Measurements from ENCODE around the gene SMPD2.

Gene SMPD2

DNA sequence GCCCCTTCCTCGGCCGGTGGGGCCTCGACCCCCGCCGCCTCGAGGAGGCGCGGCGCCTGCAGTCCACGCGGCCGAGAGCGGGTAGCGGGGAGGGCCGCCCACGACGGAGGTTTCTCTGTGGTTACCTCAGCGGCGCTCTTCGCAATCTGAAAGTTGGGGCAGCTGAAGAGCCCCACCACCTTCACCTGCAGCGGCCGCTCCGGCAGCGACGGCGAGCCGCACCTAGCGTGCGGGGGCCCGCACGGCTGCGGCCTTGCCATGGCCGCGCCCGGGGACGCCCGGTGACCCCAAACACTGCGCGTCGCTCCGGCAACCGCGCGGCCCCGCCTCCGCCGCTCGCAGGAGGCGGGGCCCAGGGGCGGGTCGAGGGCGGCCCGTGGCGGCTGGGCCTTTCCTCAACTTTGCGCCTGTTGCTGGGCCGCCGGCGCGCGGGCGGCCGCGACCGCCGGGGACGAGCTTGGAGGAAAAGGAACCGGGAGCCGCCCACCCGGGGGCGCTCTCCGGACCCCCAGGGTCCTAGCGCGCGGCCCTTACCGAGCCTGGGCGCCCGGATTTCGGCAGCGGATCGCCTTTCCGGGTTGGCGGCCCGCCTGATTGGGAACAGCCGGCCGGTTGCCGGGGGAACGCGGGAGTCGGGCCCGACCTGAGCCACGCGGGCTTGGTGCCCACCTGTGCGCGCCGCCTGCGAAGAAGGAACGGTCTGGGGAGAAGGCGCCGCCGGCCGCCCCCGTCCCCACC lies at the start of gene SMPD2, which contains the start of gene PPIL6:
SMPD2 (plus strand) TSS at position 394 of the 738 bp plus-strand sequence. CDS start 398 bp downstream, outside the sequence.
PPIL6 (minus strand) TSS at position 298 of the 738 bp plus-strand sequence; CDS start at position 260, 38 bp downstream.
- peak; percentile 90 for DNase-seq (ENCODE audit: low spot score)
- FAIRE-seq, result no peak

- FAIRE-seq (no peak), DNase-seq (ENCODE audit: low spot score) (no peak)
These were observed 47.2 kb upstream of the SMPD2 start for GRCh38 chr6:109393157-109393885.

DNA sequence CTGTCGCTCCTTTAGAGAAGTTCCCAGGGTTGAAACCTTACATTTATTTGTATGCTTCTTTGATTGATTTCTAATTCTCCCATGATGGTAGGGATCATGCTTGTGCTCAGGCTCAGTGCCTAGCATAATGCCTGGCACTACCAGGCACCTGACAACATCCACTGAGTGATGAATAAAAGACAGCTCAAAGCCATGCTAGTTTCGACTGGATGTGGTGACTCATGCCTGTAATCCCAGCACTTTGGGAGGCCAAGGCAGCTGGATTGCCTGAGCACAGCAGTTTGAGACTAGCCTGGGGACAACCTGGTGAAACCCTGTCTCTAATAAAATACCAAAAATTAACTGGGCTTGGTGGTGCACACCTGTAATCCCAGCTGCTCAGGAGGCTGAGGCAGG lies 46.6 kb upstream of the SMPD2 start:
- DNase-seq (ENCODE audit: low spot score) (no peak), FAIRE-seq (no peak)

- FAIRE-seq, result no peak
- DNase-seq (ENCODE audit: low spot score), result no peak
These were observed 44.3 kb upstream of the SMPD2 start for GRCh38 chr6:109396046-109396718.

DNA sequence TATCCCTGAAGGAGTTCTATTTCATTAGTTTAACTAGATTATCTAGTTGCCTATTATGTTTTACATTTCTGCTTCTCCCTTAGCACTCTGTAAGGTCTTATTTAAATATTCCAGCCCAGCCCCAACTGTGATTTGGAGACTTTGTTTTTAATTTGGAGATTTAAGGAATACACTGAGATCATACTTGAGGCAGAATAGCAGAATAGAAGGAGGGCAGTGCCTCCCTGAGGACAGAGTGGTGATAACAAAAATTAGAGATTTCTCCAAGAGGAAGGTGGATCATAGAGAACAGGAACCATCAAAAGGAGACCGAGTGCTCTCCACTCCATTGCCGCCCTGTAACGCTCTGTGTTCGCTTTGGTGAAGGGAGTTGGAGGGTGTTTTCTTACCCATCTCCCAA lies 43.5 kb upstream of the SMPD2 start:
- no peak for FAIRE-seq
- no peak for DNase-seq (ENCODE audit: low spot score)

GRCh38 chr6:109406196-109406595 lies 34.3 kb upstream of the SMPD2 start:
- no peak for DNase-seq (ENCODE audit: low spot score)
- no peak for FAIRE-seq

DNA sequence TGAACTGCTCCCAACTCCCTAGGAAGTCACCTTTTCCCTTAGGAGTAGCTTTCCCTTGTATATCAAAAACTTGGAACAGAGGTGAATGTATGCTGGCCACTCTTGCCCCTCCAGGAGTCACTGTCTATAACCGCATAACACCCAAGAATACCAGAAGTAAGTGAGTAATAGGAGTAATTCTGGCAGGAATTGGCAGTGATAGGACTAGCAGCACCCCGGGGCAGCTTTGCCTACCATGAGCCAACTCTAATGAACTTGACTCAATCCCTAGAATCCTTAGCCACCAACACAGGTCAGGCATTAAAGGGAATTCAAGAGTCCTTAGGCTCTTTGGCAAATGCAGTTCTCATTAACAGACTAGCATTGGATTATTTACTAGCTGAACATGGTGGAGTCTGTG lies 29.5 kb upstream of the SMPD2 start:
- FAIRE-seq (no peak), DNase-seq (ENCODE audit: low spot score) (no peak)

- no peak for FAIRE-seq
- DNase-seq (ENCODE audit: low spot score), result no peak
These were observed 22.9 kb upstream of the SMPD2 start for GRCh38 chr6:109417646-109418045.

DNA sequence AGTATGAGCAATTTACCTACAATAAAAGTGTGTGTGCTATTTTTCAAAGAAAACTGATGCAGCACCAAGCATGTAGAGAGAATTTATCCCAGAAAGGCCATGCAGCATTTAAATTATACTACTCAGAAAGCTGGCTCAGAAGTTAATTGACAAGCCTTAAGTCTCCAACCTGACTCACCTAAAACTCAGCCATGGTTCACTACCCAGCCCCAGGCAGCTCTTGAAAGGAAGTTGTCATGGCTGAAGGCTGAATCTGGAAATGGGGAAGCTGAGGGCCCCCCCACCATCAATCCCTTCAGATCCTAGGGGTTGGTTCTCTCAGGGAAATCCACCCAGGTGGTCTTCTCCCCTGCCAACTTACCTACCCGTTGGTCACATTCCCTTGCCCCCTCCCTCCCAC lies 19.8 kb upstream of the SMPD2 start:
- no peak for FAIRE-seq
- no peak for DNase-seq (ENCODE audit: low spot score)

GRCh38 chr6:109421184-109421583 lies 19.3 kb upstream of the SMPD2 start:
- DNase-seq (ENCODE audit: low spot score) (no peak), FAIRE-seq (no peak)

GRCh38 chr6:109424946-109425345 lies 15.6 kb upstream of the SMPD2 start:
- DNase-seq (ENCODE audit: low spot score) (no peak), FAIRE-seq (no peak)

DNA sequence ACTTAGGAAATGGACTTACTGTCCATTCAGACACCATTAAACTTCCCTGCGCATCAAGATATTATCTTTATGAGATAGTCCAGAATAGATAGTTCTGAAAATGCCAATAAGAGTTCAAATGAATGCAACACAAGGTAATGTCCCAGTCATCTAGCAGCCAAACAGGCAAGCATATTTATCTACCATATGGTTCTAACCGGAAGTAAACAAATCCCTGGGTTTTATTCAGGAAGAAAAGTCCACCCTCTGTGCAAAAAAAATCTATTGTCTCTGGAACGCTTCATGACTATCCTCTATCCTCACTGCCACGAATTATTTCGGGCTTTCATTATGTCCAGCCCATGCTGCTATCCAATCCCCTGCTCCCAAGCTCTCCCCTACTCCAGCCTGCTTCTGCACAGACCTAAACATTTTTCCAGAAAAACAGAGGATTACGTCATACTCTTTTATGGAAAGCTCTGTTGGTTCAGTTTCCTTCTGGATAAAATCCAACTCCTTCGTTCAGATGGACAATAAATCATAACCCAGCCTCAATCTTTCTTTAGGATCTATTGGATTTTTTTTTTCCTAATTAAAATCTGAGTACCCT lies 11.5 kb upstream of the SMPD2 start:
- DNase-seq (ENCODE audit: low spot score), result no peak
- FAIRE-seq, result no peak

DNA sequence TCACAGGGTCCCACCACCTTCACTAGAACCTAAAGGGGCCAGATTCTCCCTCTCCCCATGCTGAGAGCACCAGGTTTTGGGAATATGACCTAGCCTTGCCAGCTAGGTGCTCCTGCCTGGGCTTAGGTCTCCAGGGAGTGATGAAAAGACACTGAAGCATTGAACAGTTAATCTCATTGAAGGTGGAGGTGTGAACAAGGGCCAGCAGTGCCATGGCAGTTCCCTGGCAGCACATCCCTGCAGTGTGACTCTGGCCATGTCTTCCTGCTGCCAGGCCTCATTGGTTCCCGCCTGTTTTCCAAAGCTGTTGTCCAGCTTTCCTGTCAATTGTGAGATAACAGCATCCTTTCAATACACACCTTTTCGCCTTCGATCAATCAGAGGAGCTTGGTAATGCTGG lies 11.0 kb upstream of the SMPD2 start:
- no peak for FAIRE-seq
- DNase-seq (ENCODE audit: low spot score), result no peak

DNA sequence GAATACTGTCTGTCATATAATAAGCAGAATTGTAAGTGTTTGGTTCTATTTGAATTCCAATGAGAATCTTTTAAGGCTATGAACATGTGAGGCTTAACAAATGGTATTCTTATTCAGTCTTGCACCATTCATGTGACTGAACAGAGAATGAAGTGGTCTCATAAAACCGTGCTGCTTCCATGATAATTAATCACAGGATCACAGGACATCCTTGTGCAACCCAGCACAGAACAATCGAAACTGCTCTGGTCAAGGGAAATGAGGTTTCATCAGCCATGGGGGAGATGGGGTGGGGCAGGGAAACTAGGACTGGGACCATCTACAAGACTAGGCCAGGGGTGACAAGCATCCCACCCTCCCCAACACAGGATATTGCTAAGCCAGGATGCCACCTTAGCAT lies 6.1 kb upstream of the SMPD2 start:
- no peak for FAIRE-seq
- DNase-seq (ENCODE audit: low spot score), result no peak

- DNase-seq (ENCODE audit: low spot score), result no peak
- FAIRE-seq, result no peak
These were observed 4.5 kb upstream of the SMPD2 start for GRCh38 chr6:109436041-109436440.

DNA sequence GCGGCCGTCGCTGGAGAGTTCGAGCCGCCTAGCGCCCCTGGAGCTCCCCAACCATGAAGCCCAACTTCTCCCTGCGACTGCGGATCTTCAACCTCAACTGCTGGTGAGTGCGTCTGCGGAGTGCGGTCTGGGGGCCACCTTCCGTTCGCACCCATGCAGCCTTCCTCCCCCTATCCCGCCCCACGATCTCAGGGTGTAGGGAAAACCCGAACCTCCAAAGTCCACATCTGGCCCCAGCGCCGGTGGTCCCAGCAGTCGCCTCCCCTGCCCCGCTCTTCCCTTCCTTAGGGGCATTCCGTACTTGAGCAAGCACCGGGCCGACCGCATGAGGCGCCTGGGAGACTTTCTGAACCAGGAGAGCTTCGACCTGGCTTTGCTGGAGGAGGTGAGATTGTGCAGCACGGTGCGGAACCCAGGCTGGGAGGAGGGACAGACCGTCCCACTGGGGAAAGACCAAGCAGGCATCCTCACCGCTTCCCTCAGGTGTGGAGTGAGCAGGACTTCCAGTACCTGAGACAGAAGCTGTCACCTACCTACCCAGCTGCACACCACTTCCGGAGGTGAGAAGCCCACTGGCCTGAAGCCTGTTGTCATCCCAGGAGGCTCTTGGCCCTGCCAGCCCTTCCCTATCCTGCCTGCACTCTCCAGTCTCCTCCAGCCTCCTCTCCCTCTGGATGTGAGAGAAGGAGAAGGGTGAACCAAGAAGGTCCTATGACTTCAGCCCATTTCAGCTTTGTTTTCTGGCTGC lies 719 bp downstream of the SMPD2 start:
- DNase-seq (ENCODE audit: low spot score), result peak; percentile 48
- FAIRE-seq, result no peak

- FAIRE-seq (no peak), DNase-seq (ENCODE audit: low spot score) (no peak)
These were observed 1.9 kb downstream of the SMPD2 start for GRCh38 chr6:109442393-109442924.

GRCh38 chr6:109443425-109443950 lies 3.0 kb downstream of the SMPD2 start:
- DNase-seq (ENCODE audit: low spot score) (no peak), FAIRE-seq (no peak)

DNA sequence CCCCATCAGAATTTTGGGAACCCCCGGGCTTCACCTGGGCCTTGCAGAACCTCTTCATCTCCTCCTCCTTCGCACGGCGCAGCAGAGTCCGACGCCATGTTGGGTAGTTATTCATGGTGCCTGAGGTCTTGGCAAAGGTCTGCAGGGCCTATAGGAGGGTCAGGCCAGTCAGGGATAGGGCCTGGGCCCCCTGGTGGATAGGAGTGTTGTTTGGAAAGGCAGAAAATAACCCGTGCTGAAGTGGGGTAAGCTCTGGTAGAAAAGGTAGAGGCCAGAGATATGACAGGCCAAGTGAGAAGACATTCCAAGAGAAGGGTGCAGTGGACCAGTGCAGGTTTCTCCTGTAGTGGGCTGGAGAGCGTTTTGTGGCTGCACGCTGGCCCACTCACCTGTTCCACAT lies 4.9 kb downstream of the SMPD2 start:
- FAIRE-seq, result no peak
- DNase-seq (ENCODE audit: low spot score), result no peak

- DNase-seq (ENCODE audit: low spot score), result no peak
- no peak for FAIRE-seq
These were observed 5.5 kb downstream of the SMPD2 start for GRCh38 chr6:109446072-109446471.

GRCh38 chr6:109446541-109446940 lies 6.0 kb downstream of the SMPD2 start:
- FAIRE-seq, result no peak

More at GRCh38 chr6:109446541-109446940, 6.0 kb downstream of the SMPD2 start:
- no peak for DNase-seq (ENCODE audit: low spot score)

Measured in urothelium cell line (cell line).